GM23248 (cell line): Measurements from ENCODE around the gene TAF1C.
"Not testable (repeated sequence)": the region's sequence is repeated elsewhere in the genome, so short reads cannot be mapped to it uniquely, and the experiment has no call there.

Experiments used
- EZH2 ChIP-seq: fragments of 200-600 bp; sonication (generic); IDR thresholded peaks from 2 replicates; pipeline ENCODE4 v1.6.1; 2018; ENCODE audit warnings: antibody characterized with exemption, mild to moderate bottlenecking; ENCODE audit not compliant: insufficient read depth, poor library complexity, severe bottlenecking
- EZH2phosphoT487 ChIP-seq: fragments of 200-600 bp; sonication (generic); IDR thresholded peaks from 2 replicates; pipeline ENCODE4 v1.6.1; 2018; ENCODE audit warnings: antibody characterized with exemption, moderate library complexity, mild to moderate bottlenecking, low read depth; ENCODE audit not compliant: insufficient read depth

- TF ChIP-seq EZH2phosphoT487, EZH2: not testable (repeated sequence)
Measured at GRCh38 chr16:84216144-84216543, 29.3 kb upstream of the TAF1C start.
